Esophagus squamous epithelium (tissue), 5 donors: ENCODE results near the gene PRSS22. TPM values are rescaled to one million over a fixed set of nuclear protein-coding genes. Genes with fewer than 3 reads are reported as not detected.

Source experiments
- DNase-seq: peaks from one replicate; lab custom pipeline; 2025; lab: John Stamatoyannopoulos, UW
- H3K27ac ChIP-seq, 4 donors: fragments of 200-600 bp; sonication (generic); one replicate each; pipeline ENCODE4 v1.5.1; 2016 to 2019; ENCODE audit warnings: mild to moderate bottlenecking in 1 of 4
- H3K27me3 ChIP-seq, 4 donors: fragments of 200-600 bp; sonication (generic); 1 replicate in 3 of 4; 2 replicates in 1 of 4; pipeline versions ENCODE4 v1.5.1 to v1.6.0; 2017 to 2021; ENCODE audit warnings: antibody characterized with exemption in 1 of 4
- H3K36me3 ChIP-seq, 3 donors: fragments of 200-600 bp; sonication (generic); one replicate each; pipeline ENCODE4 v1.5.1; 2016 to 2019
- H3K4me1 ChIP-seq, 3 donors: fragments of 200-600 bp; sonication (generic); one replicate each; pipeline ENCODE4 v1.5.1; 2017 to 2019
- H3K4me3 ChIP-seq, 4 donors: fragments of 200-600 bp; sonication (generic); 1 replicate in 3 of 4; 2 replicates in 1 of 4; pipeline ENCODE4 v1.5.1; 2016 to 2019; ENCODE audit warnings: mild to moderate bottlenecking in 2 of 4, moderate library complexity in 1 of 4
- H3K9me3 ChIP-seq, 3 donors: fragments of 200-600 bp; sonication (generic); one replicate each; pipeline ENCODE4 v1.5.1; 2016 to 2019
- CTCF ChIP-seq, 6 experiments: fragments of 450-650 bp in 4 of 6; fragments of 200-600 bp in 2 of 6; sonication (generic) in 2 of 6; IDR thresholded peaks; one replicate each; pipeline ENCODE4 v1.5.1; 2016 to 2019; ENCODE audit warnings: antibody characterized with exemption in 6 of 6, mild to moderate bottlenecking in 4 of 6, moderate library complexity in 4 of 6
- POLR2A ChIP-seq, 4 donors: fragments of 450-650 bp; IDR thresholded peaks; one replicate each; pipeline ENCODE4 v1.6.1; 2017; ENCODE audit warnings: antibody characterized with exemption in 4 of 4, mild to moderate bottlenecking in 4 of 4, moderate library complexity in 3 of 4
- WGBS, 2 donors: methylation state at CpG; one replicate each; pipeline ENCODE4 v1.1.5; 2018; 5-methylcytosine and 5-hydroxymethylcytosine counted together
- intact Hi-C: fragments of 100-400 bp; cut with DNase I; formaldehyde crosslinking; loops from one replicate; pipeline ENCODE4 v1.15.0; 2022
- total RNA-seq, 4 donors: library from RNA; depleted of rRNA; stranded (reverse); fragments of >200 nt; gene quantifications; one replicate each; pipeline ENCODE4 v1.1.0, GENCODE V29; 2016
- donor health status: DM: yes; HTN: yes; CAD: no.

PRSS22 gene
- total RNA-seq, 4 donors from 2014 or later: 36.6 to 149 (median 113) TPM

GRCh38 chr16:2834968-2835367 lies 23.0 kb downstream of the PRSS22 start:
- Histone ChIP-seq H3K9me3 (no peaks in the 10 kb centered on the region), H3K4me1 (peaks cover 0 to 19% (median 17%) of the 10 kb centered on the region in 3 donors), H3K4me3 (no peak overlapping the region), H3K27me3 (peaks cover 0 to 52% (median 0%) of the 10 kb centered on the region in 4 donors), H3K36me3 (no peaks in the 10 kb centered on the region), H3K27ac (peak overlapping the region in 2 of 4 donors; percentile 65 to 66)
- no peak for TF ChIP-seq POLR2A (IDR thresholded peaks at IDR 0.05)
- TF ChIP-seq CTCF (IDR thresholded peaks at IDR 0.05): no peak
- no peak for DNase-seq
- WGBS, 2 donors: 75 to 78% methylated on average over 3 of the region's 3 CpGs
- intact Hi-C loops: no loop called here

GRCh38 chr16:2833776-2834175 lies 24.2 kb downstream of the PRSS22 start:
- Histone ChIP-seq H3K4me3 (no peak overlapping the region), H3K4me1 (peaks cover 0 to 22% (median 19%) of the 10 kb centered on the region in 3 donors), H3K36me3 (no peaks in the 10 kb centered on the region), H3K27me3 (peaks cover 0 to 59% (median 0%) of the 10 kb centered on the region in 4 donors), H3K9me3 (no peaks in the 10 kb centered on the region), H3K27ac (no peak overlapping the region)
- TF ChIP-seq POLR2A (IDR thresholded peaks at IDR 0.05) (no peak), CTCF (IDR thresholded peaks at IDR 0.05) (no peak)
- intact Hi-C loops: no loop called here
- WGBS, 2 donors: 64 to 73% methylated on average over 4 of the region's 7 CpGs
- no peak for DNase-seq

- no peaks in the 10 kb centered on the region for H3K36me3 ChIP-seq
- no peak for TF ChIP-seq POLR2A (IDR thresholded peaks at IDR 0.05)
- TF ChIP-seq CTCF (IDR thresholded peaks at IDR 0.05): no peak
- H3K27me3 ChIP-seq: peaks cover 0 to 67% (median 0%) of the 10 kb centered on the region in 4 donors
- WGBS, 2 donors: 83 to 84% methylated on average over 4 to 11 of the region's 15 CpGs
- H3K9me3 ChIP-seq: no peaks in the 10 kb centered on the region
- no peak for DNase-seq
- intact Hi-C loops: no loop called here
- no peak overlapping the region for H3K27ac ChIP-seq
- H3K4me3 ChIP-seq: no peak overlapping the region
- H3K4me1 ChIP-seq: peaks cover 0 to 22% (median 22%) of the 10 kb centered on the region in 3 donors
Measured at GRCh38 chr16:2831203-2831602, 26.8 kb downstream of the PRSS22 start.

GRCh38 chr16:2830355-2830695 lies 27.6 kb downstream of the PRSS22 start:
- Histone ChIP-seq H3K27me3 (peaks cover 0 to 76% (median 0%) of the 10 kb centered on the region in 4 donors), H3K36me3 (no peaks in the 10 kb centered on the region), H3K9me3 (no peaks in the 10 kb centered on the region), H3K4me1 (peaks cover 0 to 14% (median 13%) of the 10 kb centered on the region in 3 donors), H3K27ac (peak overlapping the region in 1 of 4 donors; percentile 37), H3K4me3 (no peak overlapping the region)
- no peak for TF ChIP-seq CTCF (IDR thresholded peaks at IDR 0.05)
- TF ChIP-seq POLR2A (IDR thresholded peaks at IDR 0.05): no peak
- WGBS, 2 donors: 80 to 83% methylated on average over 1 of the region's 5 CpGs
- intact Hi-C loops: no loop called here
- no peak for DNase-seq

- no peaks in the 10 kb centered on the region for H3K36me3 ChIP-seq
- peak within 1 kb of the TSS in 1 of 4 donors; percentile 54 for H3K27ac ChIP-seq
- no peaks in the 10 kb centered on the region for H3K9me3 ChIP-seq
- intact Hi-C loops: no loop called here
- peaks cover 0 to 11% (median 9%) of the 10 kb centered on the region in 3 donors for H3K4me1 ChIP-seq
- 33 to 51% methylated on average over 14 to 15 of the region's 32 CpGs for WGBS, 2 donors
- no peak within 1 kb of the TSS for H3K4me3 ChIP-seq
- peaks cover 0 to 82% (median 0%) of the 10 kb centered on the region in 4 donors for H3K27me3 ChIP-seq
- TF ChIP-seq CTCF (IDR thresholded peaks at IDR 0.05) (no peak), POLR2A (IDR thresholded peaks at IDR 0.05) (no peak)
- no peak for DNase-seq
Measured at GRCh38 chr16:2829501-2830354, 28.2 kb downstream of the PRSS22 start, which contains the start of gene ZG16B. ZG16B (plus strand) TSS chr16:2830303; CDS start chr16:2830442, 139 bp downstream.
